Posterior vena cava (tissue), 2 donors: ENCODE data around the gene SMIM29. TPM values are rescaled to one million over a fixed set of nuclear protein-coding genes. Genes with fewer than 3 reads are reported as not detected.
A peak's percentile ranks its signal among the peaks of the same experiment; 100 is the strongest.

Source experiments
- DNase-seq: peaks from one replicate; pipeline ENCODE4 v3.0.0-alpha.2; 2020; ENCODE audit warnings: low spot score
- intact Hi-C, 2 donors: fragments of 100-400 bp; cut with DNase I; formaldehyde crosslinking; loops; one replicate each; pipeline versions ENCODE4 v1.14.1 to v1.14.2; 2022 to 2023
- long read RNA-seq, 2 donors: library from polyadenylated mRNA; unstranded; transcript quantifications; one replicate each; pipeline ENCODE4 v2.0.0, GENCODE V29; 2020 to 2021
- total RNA-seq, 2 donors: library from RNA; stranded (reverse); fragmentation: NEBNext Ultra II Directional; extraction: Animal tissue kit (Norgen Biotek cat#: 25700); gene quantifications; one replicate each; pipeline ENCODE4 v1.2.1, GENCODE V29; 2021
- donor health status: DM: yes; HTN: yes; CAD: no.
- donor health status: DM: yes; HTN: yes; CAD: no.

The SMIM29 gene
- 10 to 100 TPM; 19.0 to 24.5 TPM for total RNA-seq
- long read RNA-seq, donor 1, transcript SMIM29-205 (5 exons, 1,297 nt), result major isoform, 5 of 6 reads
- long read RNA-seq, donor 1, partial matches to known transcripts, result 0 of 6 reads
- long read RNA-seq, donor 1, other reads (novel, unspliced or antisense), result 0 of 6 reads
- long read RNA-seq, donor 2, transcript SMIM29-205 (5 exons, 1,297 nt), result major isoform, 20 of 48 reads
- long read RNA-seq, donor 2, transcript SMIM29-208 (5 exons, 1,186 nt), result major isoform, 20 of 48 reads
- long read RNA-seq, donor 2, partial matches to known transcripts, result 1 of 48 reads
- long read RNA-seq, donor 2, other reads (novel, unspliced or antisense), result 2 of 48 reads

GRCh38 chr6:34248727-34249468 is at the start of gene SMIM29:
TSS of gene SMIM29 (minus strand) at chr6:34249006. CDS start at chr6:34247791, 1,215 bp downstream.
- intact Hi-C loops, result loop anchor here in 1 of 2 donors (5.0 kb wide), 1 partner anchor 163 kb away; no protein-coding TSS in a partner anchor
- peak; percentile 99 for DNase-seq

GRCh38 chr6:34295721-34296120 is 46.9 kb upstream of the SMIM29 start:
- intact Hi-C loops, result no loop called here

GRCh38 chr6:34292954-34293353 is 44.1 kb upstream of the SMIM29 start:
- intact Hi-C loops, result no loop called here
- DNase-seq, result no peak

More at GRCh38 chr6:34295721-34296120, 46.9 kb upstream of the SMIM29 start:
- DNase-seq, result no peak

GRCh38 chr6:34289137-34289536 is 40.3 kb upstream of the SMIM29 start:
- no peak for DNase-seq

GRCh38 chr6:34288581-34288980 is 39.8 kb upstream of the SMIM29 start:
- no peak for DNase-seq
- intact Hi-C loops, result no loop called here

More at GRCh38 chr6:34289137-34289536, 40.3 kb upstream of the SMIM29 start:
- intact Hi-C loops, result no loop called here

GRCh38 chr6:34285448-34286164 is 36.8 kb upstream of the SMIM29 start:
- intact Hi-C loops, result no loop called here
- no peak for DNase-seq

- DNase-seq, result peak; percentile 86
- intact Hi-C loops, result no loop called here
Observed at GRCh38 chr6:34284563-34285447, 36.0 kb upstream of the SMIM29 start.

- intact Hi-C loops, result no loop called here
- no peak for DNase-seq
Observed at GRCh38 chr6:34281702-34282334, 33.0 kb upstream of the SMIM29 start.

- intact Hi-C loops, result no loop called here
- DNase-seq, result no peak
Observed at GRCh38 chr6:34280216-34280615, 31.4 kb upstream of the SMIM29 start.

GRCh38 chr6:34278833-34279232 is 30.0 kb upstream of the SMIM29 start:
- intact Hi-C loops, result no loop called here
- no peak for DNase-seq

GRCh38 chr6:34277763-34278112 is 28.9 kb upstream of the SMIM29 start:
- no peak for DNase-seq
- intact Hi-C loops, result no loop called here

GRCh38 chr6:34276881-34277762 is 28.3 kb upstream of the SMIM29 start:
- DNase-seq, result no peak
- intact Hi-C loops, result no loop called here

GRCh38 chr6:34276191-34276590 is 27.4 kb upstream of the SMIM29 start:
- intact Hi-C loops, result no loop called here
- no peak for DNase-seq

- no peak for DNase-seq
- intact Hi-C loops, result no loop called here
Observed at GRCh38 chr6:34275128-34275804, 26.5 kb upstream of the SMIM29 start.

GRCh38 chr6:34274129-34274528 is 25.3 kb upstream of the SMIM29 start:
- no peak for DNase-seq
- intact Hi-C loops, result no loop called here

- DNase-seq, result no peak
- intact Hi-C loops, result no loop called here
Observed at GRCh38 chr6:34273242-34273805, 24.5 kb upstream of the SMIM29 start.
